GM12801 (cell line): Measurements from ENCODE around the gene TMPRSS5.

ENCODE experiments used
- CTCF ChIP-seq: IDR thresholded peaks from one replicate; pipeline ENCODE4 v1.5.1; 2011; ENCODE audit warnings: control low read depth; ENCODE audit not compliant: insufficient read length; ENCODE audit errors: extremely low read depth

The TMPRSS5 gene

GRCh38 chr11:113673550-113674396, 32.3 kb downstream of the TMPRSS5 start:
- no peak for TF ChIP-seq CTCF

GRCh38 chr11:113670831-113671215, 35.3 kb downstream of the TMPRSS5 start:
- no peak for TF ChIP-seq CTCF

- TF ChIP-seq CTCF = no peak
Measured at GRCh38 chr11:113670149-113670830, 35.8 kb downstream of the TMPRSS5 start.

- no peak for TF ChIP-seq CTCF
Measured at GRCh38 chr11:113668255-113668654, 37.9 kb downstream of the TMPRSS5 start.

- no peak for TF ChIP-seq CTCF
Measured at GRCh38 chr11:113667801-113668200, 38.3 kb downstream of the TMPRSS5 start.

GRCh38 chr11:113666584-113666983, 39.5 kb downstream of the TMPRSS5 start:
- no peak for TF ChIP-seq CTCF

- TF ChIP-seq CTCF = no peak
Measured at GRCh38 chr11:113664981-113665710, 41.0 kb downstream of the TMPRSS5 start.
